GM12878 (cell line): ENCODE data around the gene MAP2K2. TPM values are rescaled to one million over a fixed set of nuclear protein-coding genes. Genes with fewer than 3 reads are reported as not detected.

Experiments
- BCL11A ChIP-seq: IDR thresholded peaks from 2 replicates; pipeline ENCODE4 v1.6.1; 2011; ENCODE audit warnings: low read depth, low read length
- CREM ChIP-seq: IDR thresholded peaks from 2 replicates; pipeline ENCODE4 v1.6.1; 2014; ENCODE audit warnings: antibody characterized with exemption, low read depth
- E2F8 ChIP-seq: fragments of 450-650 bp; IDR thresholded peaks from 2 replicates; pipeline ENCODE4 v1.6.1; 2018; ENCODE audit warnings: mild to moderate bottlenecking, low read depth, moderate library complexity; ENCODE audit not compliant: partially characterized antibody
- EGR1 ChIP-seq, 2 experiments: IDR thresholded peaks; 1 replicate in 1 of 2; 2 replicates in 1 of 2; pipeline ENCODE4 v1.6.1; 2011 to 2012; ENCODE audit warnings: low read depth in 2 of 2, low read length in 2 of 2, borderline replicate concordance in 1 of 2, mild to moderate bottlenecking in 1 of 2, moderate library complexity in 1 of 2
- GABPA ChIP-seq: IDR thresholded peaks from 2 replicates; pipeline ENCODE4 v1.6.1; 2014; ENCODE audit warnings: antibody characterized with exemption, low read depth, mild to moderate bottlenecking, inconsistent platforms
- GATAD2B ChIP-seq: fragments of 450-650 bp; conservative IDR thresholded peaks from 2 replicates; pipeline ENCODE4 v1.6.1; 2017; ENCODE audit warnings: low read depth, mild to moderate bottlenecking, moderate library complexity
- HDGF ChIP-seq: fragments of 450-650 bp; IDR thresholded peaks from 2 replicates; pipeline ENCODE4 v1.6.1; 2016; ENCODE audit warnings: antibody characterized with exemption
- JUND ChIP-seq: IDR thresholded peaks from 2 replicates; pipeline ENCODE4 v1.6.1; 2012; ENCODE audit warnings: low read depth, mild to moderate bottlenecking, low read length, improper control_type of control experiment, moderate library complexity
- KAT2A ChIP-seq: conservative IDR thresholded peaks from 2 replicates; pipeline ENCODE4 v1.6.1; 2011; ENCODE audit warnings: low read depth, low read length; ENCODE audit not compliant: control insufficient read depth
- MEF2A ChIP-seq: IDR thresholded peaks from 2 replicates; pipeline ENCODE4 v1.6.1; 2011; ENCODE audit warnings: low read depth, mild to moderate bottlenecking, low read length, moderate library complexity; ENCODE audit not compliant: insufficient read depth
- MYC ChIP-seq: IDR thresholded peaks from 2 replicates; pipeline ENCODE4 v1.6.1; 2011; ENCODE audit warnings: mild to moderate bottlenecking, low read length, moderate library complexity, inconsistent platforms; ENCODE audit not compliant: insufficient read depth, insufficient replicate concordance, insufficient read length, severe bottlenecking
- NFXL1 ChIP-seq: fragments of 450-650 bp; IDR thresholded peaks from 2 replicates; pipeline ENCODE4 v1.6.1; 2017; ENCODE audit warnings: antibody characterized with exemption, mild to moderate bottlenecking, borderline replicate concordance
- NR2C1 ChIP-seq: fragments of 450-650 bp; IDR thresholded peaks from 2 replicates; pipeline ENCODE4 v1.6.1; 2017; ENCODE audit warnings: antibody characterized with exemption, mild to moderate bottlenecking, moderate library complexity
- NR2C2 ChIP-seq: IDR thresholded peaks from 2 replicates; pipeline ENCODE4 v1.6.1; 2011; ENCODE audit warnings: borderline replicate concordance, low read depth; ENCODE audit not compliant: control insufficient read depth, insufficient read length
- NR2F1 ChIP-seq: fragments of 450-650 bp; conservative IDR thresholded peaks from 2 replicates; pipeline ENCODE4 v1.6.1; 2017; ENCODE audit warnings: mild to moderate bottlenecking
- POLR2AphosphoS2 ChIP-seq: IDR thresholded peaks from 2 replicates; pipeline ENCODE4 v1.6.1; 2011; ENCODE audit warnings: low read depth, mild to moderate bottlenecking, low read length, improper control_type of control experiment, moderate library complexity
- POLR2AphosphoS5 ChIP-seq: IDR thresholded peaks from 2 replicates; pipeline ENCODE4 v1.6.1; 2011; ENCODE audit warnings: mild to moderate bottlenecking, low read length, inconsistent platforms
- RUNX3 ChIP-seq: IDR thresholded peaks from 2 replicates; pipeline ENCODE4 v1.6.1; 2012; ENCODE audit warnings: low read length, inconsistent platforms
- SREBF1 ChIP-seq: IDR thresholded peaks from 2 replicates; pipeline ENCODE4 v1.6.1; 2012; ENCODE audit warnings: mild to moderate bottlenecking, low read length
- ZNF24 ChIP-seq: fragments of 450-650 bp; IDR thresholded peaks from 2 replicates; pipeline ENCODE4 v1.6.1; 2017; ENCODE audit warnings: antibody characterized with exemption, mild to moderate bottlenecking
- ZSCAN29 ChIP-seq: fragments of 450-650 bp; IDR thresholded peaks from 2 replicates; pipeline ENCODE4 v1.6.1; 2017; ENCODE audit warnings: mild to moderate bottlenecking, moderate library complexity
- polyA plus RNA-seq, 11 experiments: library from polyadenylated mRNA; depleted of rRNA in 4 of 11; unstranded in 6 of 11; stranded (reverse) in 5 of 11; fragments of >200 nt; fragmentation: Nextera tagmentation in 4 of 11; fragmentation: Illumina TruSeq in 1 of 11; extraction: Ambion mirVana in 4 of 11; extraction: Trizol in 1 of 11; gene quantifications; 1 replicate in 1 of 11; 2 replicates in 10 of 11; pipeline versions ENCODE4 v1.2.1 to v1.2.3, GENCODE V29; 2011 to 2016; ENCODE audit warnings: inconsistent platforms in 2 of 11, missing spikeins in 2 of 11, low read depth in 1 of 11
- total RNA-seq, 4 experiments: library from RNA; depleted of rRNA in 3 of 4; stranded (reverse); fragments of >200 nt in 3 of 4; fragmentation: Illumina TruSeq in 1 of 4; extraction: Trizol in 1 of 4; gene quantifications; 2 replicates each; pipeline versions ENCODE4 v1.2.1 to v1.2.3, GENCODE V29; 2013 to 2021
- TF ChIP-seq, protein P1 (sequence below): fragments of 450-650 bp; IDR thresholded peaks from 2 replicates; pipeline ENCODE4 v1.6.1; 2016; ENCODE audit warnings: mild to moderate bottlenecking
- TF ChIP-seq, protein P2 (sequence below): fragments of 450-650 bp; IDR thresholded peaks from 2 replicates; pipeline ENCODE4 v1.6.1; 2017; ENCODE audit warnings: mild to moderate bottlenecking, low read depth, inconsistent platforms; ENCODE audit not compliant: poor library complexity, severe bottlenecking

Gene MAP2K2
- total and polyA plus RNA-seq, 10 of the 15 experiments (the other 5 are each of a cell fraction or from before 2014, with no cell fraction given) = 1.00 to 210 (median 53.5) TPM

DNA sequence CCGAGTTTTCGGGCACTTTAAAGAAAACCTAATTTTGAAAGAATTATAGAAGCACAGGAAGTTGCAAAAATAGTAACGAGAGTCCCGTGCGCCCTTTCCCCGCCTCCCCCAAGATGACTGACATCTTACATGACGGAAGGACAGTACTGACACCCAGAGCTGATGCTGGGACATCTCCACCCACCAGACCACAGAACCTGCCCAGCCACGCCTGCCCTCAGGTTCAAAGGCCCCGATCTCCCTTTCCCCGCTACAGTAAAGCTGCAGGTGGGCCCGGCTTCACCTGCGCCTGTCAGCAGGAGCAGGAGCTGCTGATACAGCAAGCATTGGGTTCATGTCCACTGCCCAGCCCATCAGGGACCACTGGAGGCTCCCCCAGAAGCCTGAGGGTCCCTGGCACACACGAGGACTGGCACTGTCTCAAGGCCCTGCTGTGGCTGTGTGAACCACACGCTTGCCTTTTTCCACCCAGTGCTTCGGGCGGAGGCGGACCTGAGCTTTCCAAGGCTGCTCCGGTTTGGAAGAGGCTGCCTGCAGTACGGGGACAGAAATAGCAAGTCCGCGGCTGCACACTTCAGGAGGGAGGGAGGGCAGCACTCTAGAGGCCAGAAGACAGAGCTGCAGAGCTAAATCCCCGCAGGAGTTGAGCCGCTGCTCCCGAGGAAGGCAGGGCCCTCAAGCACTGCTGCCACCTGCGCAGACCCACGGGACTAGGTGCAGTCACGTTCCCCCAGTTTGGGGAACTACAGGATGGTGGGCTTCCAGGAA lies 8.7 kb downstream of the MAP2K2 start (continued):
- TF ChIP-seq, protein P1, sequence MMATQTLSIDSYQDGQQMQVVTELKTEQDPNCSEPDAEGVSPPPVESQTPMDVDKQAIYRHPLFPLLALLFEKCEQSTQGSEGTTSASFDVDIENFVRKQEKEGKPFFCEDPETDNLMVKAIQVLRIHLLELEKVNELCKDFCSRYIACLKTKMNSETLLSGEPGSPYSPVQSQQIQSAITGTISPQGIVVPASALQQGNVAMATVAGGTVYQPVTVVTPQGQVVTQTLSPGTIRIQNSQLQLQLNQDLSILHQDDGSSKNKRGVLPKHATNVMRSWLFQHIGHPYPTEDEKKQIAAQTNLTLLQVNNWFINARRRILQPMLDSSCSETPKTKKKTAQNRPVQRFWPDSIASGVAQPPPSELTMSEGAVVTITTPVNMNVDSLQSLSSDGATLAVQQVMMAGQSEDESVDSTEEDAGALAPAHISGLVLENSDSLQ = peak; percentile 96
- TF ChIP-seq GATAD2B (peak; percentile 60; the same call in 1 of the 2 replicates), JUND (no peak), MYC (no peak), HDGF (peak; percentile 87; the same call in 1 of the 2 replicates), EGR1 (IDR thresholded peaks at IDR 0.05; ENCODE audit: borderline replicate concordance in 1 of 2, low read depth in 2 of 2, low read length in 2 of 2) (no peak), GABPA (no peak), SREBF1 (no peak), CREM (no peak), POLR2AphosphoS2 (peak; percentile 69; the same call in 1 of the 2 replicates), ZNF24 (no peak), ZSCAN29 (no peak), MEF2A (peak; percentile 95), E2F8 (no peak), NR2C1 (no peak), BCL11A (0 out of 2 replicates have a peak, but pooled peaks have one; percentile 2), NR2F1 (peak; percentile 71), NFXL1 (no peak), KAT2A (no peak), NR2C2 (no peak), POLR2AphosphoS5 (no peak), RUNX3 (peak; percentile 84)
- TF ChIP-seq, protein P2, sequence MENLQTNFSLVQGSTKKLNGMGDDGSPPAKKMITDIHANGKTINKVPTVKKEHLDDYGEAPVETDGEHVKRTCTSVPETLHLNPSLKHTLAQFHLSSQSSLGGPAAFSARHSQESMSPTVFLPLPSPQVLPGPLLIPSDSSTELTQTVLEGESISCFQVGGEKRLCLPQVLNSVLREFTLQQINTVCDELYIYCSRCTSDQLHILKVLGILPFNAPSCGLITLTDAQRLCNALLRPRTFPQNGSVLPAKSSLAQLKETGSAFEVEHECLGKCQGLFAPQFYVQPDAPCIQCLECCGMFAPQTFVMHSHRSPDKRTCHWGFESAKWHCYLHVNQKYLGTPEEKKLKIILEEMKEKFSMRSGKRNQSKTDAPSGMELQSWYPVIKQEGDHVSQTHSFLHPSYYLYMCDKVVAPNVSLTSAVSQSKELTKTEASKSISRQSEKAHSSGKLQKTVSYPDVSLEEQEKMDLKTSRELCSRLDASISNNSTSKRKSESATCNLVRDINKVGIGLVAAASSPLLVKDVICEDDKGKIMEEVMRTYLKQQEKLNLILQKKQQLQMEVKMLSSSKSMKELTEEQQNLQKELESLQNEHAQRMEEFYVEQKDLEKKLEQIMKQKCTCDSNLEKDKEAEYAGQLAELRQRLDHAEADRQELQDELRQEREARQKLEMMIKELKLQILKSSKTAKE = no peak
